Heart left ventricle (tissue), 16 donors: Measurements from ENCODE around the gene CHEK2. TPM values are rescaled to one million over a fixed set of nuclear protein-coding genes. Genes with fewer than 3 reads are reported as not detected.
"Not testable (repeated sequence)": the region's sequence is repeated elsewhere in the genome, so short reads cannot be mapped to it uniquely, and the experiment has no call there.

Source experiments
- ATAC-seq, 4 donors: fragments of 200-7000 bp; cut with Tn5 transposase; one replicate each; pipeline ENCODE4 v1.9.1; 2020 to 2022; ENCODE audit warnings: moderate library complexity in 4 of 4, mild to moderate bottlenecking in 3 of 4, moderate number of reproducible peaks in 1 of 4
- DNase-seq, 5 donors: peaks; one replicate each; pipeline ENCODE4 v3.0.0-alpha.2; 2020
- H3K27ac ChIP-seq, 12 donors: fragments of 200-600 bp; sonication (generic) in 4 of 12; one replicate each; pipeline versions ENCODE4 v1.5.0 to v1.8.0; 2016 to 2022; ENCODE audit warnings: mild to moderate bottlenecking in 2 of 12
- H3K27me3 ChIP-seq, 9 donors: fragments of 200-600 bp; sonication (generic) in 2 of 9; one replicate each; pipeline versions ENCODE4 v1.5.1 to v1.8.0; 2016 to 2022; ENCODE audit warnings: mild to moderate bottlenecking in 3 of 9
- H3K36me3 ChIP-seq, 9 donors: fragments of 200-600 bp; sonication (generic) in 2 of 9; one replicate each; pipeline versions ENCODE4 v1.5.0 to v1.8.0; 2018 to 2022; ENCODE audit warnings: mild to moderate bottlenecking in 2 of 9
- H3K4me1 ChIP-seq, 12 donors: fragments of 200-600 bp; sonication (generic) in 4 of 12; one replicate each; pipeline versions ENCODE4 v1.5.0 to v1.8.0; 2016 to 2022; ENCODE audit warnings: mild to moderate bottlenecking in 3 of 12
- H3K4me3 ChIP-seq, 12 donors: fragments of 200-600 bp; sonication (generic) in 4 of 12; one replicate each; pipeline versions ENCODE4 v1.5.0 to v1.8.0; 2017 to 2022; ENCODE audit warnings: mild to moderate bottlenecking in 9 of 12, moderate library complexity in 4 of 12
- H3K9me3 ChIP-seq, 12 donors: fragments of 200-600 bp; sonication (generic) in 4 of 12; one replicate each; pipeline versions ENCODE4 v1.5.0 to v1.8.0; 2016 to 2022; ENCODE audit warnings: mild to moderate bottlenecking in 1 of 12
- CTCF ChIP-seq, 12 donors: fragments of 200-600 bp; sonication (generic) in 4 of 12; IDR thresholded peaks; one replicate each; pipeline versions ENCODE4 v1.5.0 to v1.8.0; 2018 to 2022; ENCODE audit warnings: antibody characterized with exemption in 12 of 12, mild to moderate bottlenecking in 5 of 12
- POLR2A ChIP-seq, 2 donors: fragments of 450-650 bp; IDR thresholded peaks; one replicate each; pipeline ENCODE4 v1.6.1; 2017; ENCODE audit warnings: antibody characterized with exemption in 2 of 2, mild to moderate bottlenecking in 2 of 2, moderate library complexity in 2 of 2
- WGBS, 4 donors: extraction: QIAGEN DNeasy Blood & Tissue Kit in 2 of 4; methylation state at CpG; one replicate each; pipeline versions ENCODE4 v1.1.5 to v1.1.7; 2013 to 2018; 5-methylcytosine and 5-hydroxymethylcytosine counted together
- intact Hi-C, 10 donors: fragments of 100-400 bp; cut with DNase I; formaldehyde crosslinking; loops; one replicate each; pipeline versions ENCODE4 v1.11.1 to v1.14.2; 2022
- polyA plus RNA-seq, 2 donors: library from polyadenylated mRNA; stranded (reverse); fragments of 200-250 nt; gene quantifications; one replicate each; pipeline ENCODE4 v1.2.3, GENCODE V29; 2013
- total RNA-seq, 9 donors: library from RNA; depleted of rRNA in 2 of 9; stranded (reverse); fragments of >200 nt in 2 of 9; fragmentation: NEBNext Ultra II Directional in 3 of 9; extraction: Animal tissue kit (Norgen Biotek cat#: 25700) in 3 of 9; gene quantifications; one replicate each; pipeline versions ENCODE4 v1.1.0 to v1.2.4, GENCODE V29; 2016 to 2023
- donor health status: ischemic (EF 13 %, LVEDD 7.1; RV severe dilation, severe dysfunction).
- donor health status: healthy with polysubstance abuse.
- donor health status: DM: no; HTN: yes; CAD: no.
- donor health status: DM: no; HTN: no; CAD: no.
- donor health status: ischemic (EF 25% LVEDD 6.9; RV normal size, moderate dysfunction).
- donor health status: ischemic (EF 25% LVEDD 5.7; RV mildly dilated, moderate dysfunction).
- donor health status: healthy.
- donor health status: DM: yes; HTN: yes; CAD: no.
- donor health status: ischemic (EF 35%, LVEDD 5.7; RV mildly dilated, moderate dysfunction).
- donor health status: nonischemic (EF 11% LVEDD 7.7; RV severe dilation, severe dysfunction).
- donor health status: DM: yes; HTN: yes; CAD: no.
- donor health status: PGD.
- donor health status: ischemic (EF 29% LVEDD 5.4; RV normal size, mild dysfunction).
- donor health status: nonischemic (EF 23%, LVEDD 6.1; RV moderate dilation, normal function).

Gene CHEK2
- total and polyA plus RNA-seq, 11 donors: 1.1 to 7.8 (median 2.3) TPM

DNA sequence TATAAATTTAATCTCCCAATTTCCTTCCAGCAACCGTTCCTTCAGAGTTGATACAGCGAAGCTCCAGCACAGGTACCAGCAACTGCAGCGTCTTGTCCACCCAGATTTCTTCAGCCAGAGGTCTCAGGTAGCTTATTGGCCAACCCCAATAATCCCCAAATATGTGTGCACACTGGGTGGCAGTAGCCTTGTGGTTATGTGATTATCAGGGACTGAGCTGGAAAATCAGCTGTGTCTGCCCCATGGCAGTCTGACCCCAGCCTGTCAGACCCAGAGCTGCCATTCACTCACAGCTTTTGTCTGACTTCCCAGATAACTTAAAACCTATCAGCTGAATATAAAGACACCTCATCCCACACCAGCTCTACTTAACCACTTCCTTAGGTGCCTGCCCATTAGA lies 2.2 kb upstream of the CHEK2 start:
- Histone ChIP-seq H3K27ac (no peak overlapping the region), H3K4me1 (peaks cover 0 to 24% (median 10%) of the 10 kb centered on the region in 12 donors), H3K4me3 (no peak overlapping the region), H3K27me3 (no peaks in the 10 kb centered on the region), H3K9me3 (no peaks in the 10 kb centered on the region), H3K36me3 (peaks cover 0 to 55% (median 51%) of the 10 kb centered on the region in 9 donors)
- WGBS, 4 donors: 95 to 97% (median 95%) methylated on average over 3 of the region's 3 CpGs
- DNase-seq: no peak
- no peak for ATAC-seq
- intact Hi-C loops: loop anchor here in 5 of 10 donors (2.0 to 5.0 kb wide), 4 partner anchors 29 to 83 kb away; partner anchors contain the start of genes CCDC117 (in 2 of the 5) and XBP1 (in 1 of the 5)
- TF ChIP-seq POLR2A (IDR thresholded peaks at IDR 0.05) (no peak), CTCF (IDR thresholded peaks at IDR 0.05) (no peak)

DNA sequence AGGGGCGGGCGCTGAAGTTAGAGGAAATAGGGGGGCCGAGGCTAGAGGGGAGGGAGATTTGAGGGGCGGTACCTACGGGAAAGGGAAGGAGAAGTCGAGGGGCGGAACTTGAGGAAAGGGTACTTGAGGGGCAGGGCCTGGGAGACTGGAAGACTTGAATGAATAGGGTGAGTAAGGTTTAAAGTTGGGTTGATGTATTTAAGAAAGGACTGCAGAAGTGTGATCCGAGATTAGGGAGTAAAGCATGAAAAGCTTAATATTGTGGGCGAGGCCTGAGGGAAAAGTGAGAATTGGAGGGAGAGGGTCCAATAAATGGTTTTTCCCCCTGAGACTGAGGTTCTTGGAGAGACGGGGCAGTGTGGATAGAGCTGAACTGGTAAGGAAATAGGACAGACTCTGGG lies 942 bp upstream of the CHEK2 start:
- TF ChIP-seq CTCF (IDR thresholded peaks at IDR 0.05): no peak
- no peak for TF ChIP-seq POLR2A (IDR thresholded peaks at IDR 0.05)
- H3K27me3 ChIP-seq: no peaks in the 10 kb centered on the region
- DNase-seq: no peak
- intact Hi-C loops: loop anchor here in 5 of 10 donors (1.0 to 5.0 kb wide), 6 partner anchors 30 to 85 kb away; partner anchors contain the start of genes CCDC117 (in 3 of the 5) and XBP1 (in 2 of the 5)
- H3K9me3 ChIP-seq: no peaks in the 10 kb centered on the region
- no peak for ATAC-seq
- peak overlapping the region; percentile 95 to 100 (median 99) for H3K27ac ChIP-seq
- peak overlapping the region; percentile 67 to 99 (median 83) for H3K4me3 ChIP-seq
- peaks cover 0 to 17% (median 10%) of the 10 kb centered on the region in 12 donors for H3K4me1 ChIP-seq
- 2 to 4% (median 3%) methylated on average over 10 of the region's 10 CpGs for WGBS, 4 donors
- peaks cover 0 to 43% (median 39%) of the 10 kb centered on the region in 9 donors for H3K36me3 ChIP-seq

DNA sequence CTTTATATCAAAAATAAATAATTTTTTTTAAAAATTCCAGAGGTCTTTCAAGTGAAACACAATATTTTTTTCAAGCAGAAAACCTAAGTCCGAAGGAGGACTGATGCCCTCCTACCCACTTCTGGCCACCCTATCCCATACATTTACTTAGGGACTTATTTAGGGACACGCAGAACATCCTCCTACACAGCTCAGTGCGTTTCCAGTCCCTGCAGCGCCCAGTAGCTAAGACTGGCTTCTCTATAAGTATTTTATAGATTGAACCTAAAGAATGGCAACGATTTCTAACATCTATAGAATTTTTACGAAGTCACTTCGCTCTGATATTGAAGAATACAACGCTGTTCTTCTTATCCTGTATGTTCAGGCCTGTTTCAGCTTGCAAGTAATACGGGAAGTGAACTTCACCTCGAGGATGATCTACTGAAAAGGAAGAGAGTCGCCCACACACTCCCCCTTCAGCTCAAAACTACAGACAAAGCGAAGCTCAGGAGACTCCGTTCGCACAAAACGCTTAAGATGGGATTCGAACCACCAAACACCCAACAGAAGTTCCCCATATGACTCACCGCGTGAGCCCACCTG lies 328 bp downstream of the CHEK2 start:
- WGBS, 4 donors: 6 to 10% (median 8%) methylated on average over 18 of the region's 18 CpGs
- Histone ChIP-seq H3K4me1 (peaks cover 0 to 17% (median 10%) of the 10 kb centered on the region in 12 donors), H3K27me3 (no peaks in the 10 kb centered on the region), H3K27ac (peak overlapping the region in 7 of 12 donors; percentile 96 to 100 (median 99)), H3K36me3 (peaks cover 0 to 30% (median 26%) of the 10 kb centered on the region in 9 donors), H3K9me3 (no peaks in the 10 kb centered on the region), H3K4me3 (peak overlapping the region; percentile 67 to 99 (median 83))
- no peak for ATAC-seq
- intact Hi-C loops: loop anchor here in 3 of 10 donors (1.0 to 5.0 kb wide), 3 partner anchors 31 to 86 kb away; partner anchors contain the start of gene CCDC117 (in 2 of the 3)
- TF ChIP-seq CTCF (IDR thresholded peaks at IDR 0.05) (no peak), POLR2A (IDR thresholded peaks at IDR 0.05) (no peak)
- no peak for DNase-seq

GRCh38 chr22:28738876-28739275 lies 2.7 kb downstream of the CHEK2 start:
- intact Hi-C loops, H3K27ac ChIP-seq, DNase-seq, H3K4me3 ChIP-seq, H3K27me3 ChIP-seq, H3K9me3 ChIP-seq, ATAC-seq: not testable (repeated sequence)
- Histone ChIP-seq H3K36me3 (peaks cover 0 to 10% (median 2%) of the 10 kb centered on the region in 9 donors), H3K4me1 (peaks cover 0 to 17% (median 10%) of the 10 kb centered on the region in 12 donors)
- WGBS, 4 donors: 90 to 94% (median 93%) methylated on average over 8 of the region's 8 CpGs
